H9 (cell line): Measurements from ENCODE around the gene PGBD5. TPM values are rescaled to one million over a fixed set of nuclear protein-coding genes. Genes with fewer than 3 reads are reported as not detected.
A peak's percentile ranks its signal among the peaks of the same experiment; 100 is the strongest.

Experiments used
- DNase-seq: peaks from one replicate; pipeline ENCODE4 v3.0.0-alpha.2; 2017
- H2AFZ ChIP-seq: one replicate; pipeline ENCODE4 v1.6.1; 2013; ENCODE audit warnings: mild to moderate bottlenecking, low read length, control low read depth, moderate library complexity
- H2AK5ac ChIP-seq: 2 replicates; pipeline ENCODE4 v1.6.1; 2013; ENCODE audit warnings: low read length, control low read depth, mixed read lengths; ENCODE audit not compliant: insufficient read length
- H2BK120ac ChIP-seq: one replicate; pipeline ENCODE4 v1.6.1; 2013; ENCODE audit warnings: low read depth, mild to moderate bottlenecking, low read length, control low read depth, inconsistent platforms; ENCODE audit not compliant: poor library complexity, severe bottlenecking
- H2BK12ac ChIP-seq: 2 replicates; pipeline ENCODE4 v1.6.1; 2013; ENCODE audit warnings: low read length, control low read depth, mixed read lengths, low read depth; ENCODE audit not compliant: insufficient read length
- H2BK15ac ChIP-seq: 2 replicates; pipeline ENCODE4 v1.6.1; 2013; ENCODE audit warnings: low read depth, low read length, control low read depth
- H2BK20ac ChIP-seq: one replicate; pipeline ENCODE4 v1.6.1; 2013; ENCODE audit warnings: low read depth, mild to moderate bottlenecking, low read length, control low read depth, inconsistent platforms; ENCODE audit not compliant: poor library complexity, severe bottlenecking
- H2BK5ac ChIP-seq: 2 replicates; pipeline ENCODE4 v1.6.1; 2013; ENCODE audit warnings: low read length, control low read depth, mixed read lengths; ENCODE audit not compliant: insufficient read length
- H3K14ac ChIP-seq: 2 replicates; pipeline ENCODE4 v1.6.1; 2013; ENCODE audit warnings: low read length, control low read depth; ENCODE audit not compliant: insufficient read depth
- H3K18ac ChIP-seq: 2 replicates; pipeline ENCODE4 v1.6.1; 2013; ENCODE audit warnings: low read depth, mild to moderate bottlenecking, mixed read lengths, low read length, control low read depth; ENCODE audit not compliant: insufficient read length
- H3K23ac ChIP-seq: 2 replicates; pipeline ENCODE4 v1.6.1; 2013; ENCODE audit warnings: low read length, control low read depth, mixed read lengths, low read depth; ENCODE audit not compliant: insufficient read length
- H3K23me2 ChIP-seq: 2 replicates; pipeline ENCODE4 v1.6.1; 2013; ENCODE audit warnings: low read depth, mild to moderate bottlenecking, mixed read lengths, low read length, control low read depth; ENCODE audit not compliant: insufficient read length, poor library complexity, severe bottlenecking
- H3K27ac ChIP-seq: 2 replicates; pipeline ENCODE4 v1.5.1; 2013; ENCODE audit warnings: low read length, control low read depth, mixed read lengths, low read depth; ENCODE audit not compliant: insufficient read length
- H3K27me3 ChIP-seq: 2 replicates; pipeline ENCODE4 v1.6.1; 2013; ENCODE audit warnings: low read length, control low read depth, inconsistent platforms; ENCODE audit not compliant: insufficient read depth
- H3K4ac ChIP-seq: 2 replicates; pipeline ENCODE4 v1.6.1; 2013; ENCODE audit warnings: low read depth, mild to moderate bottlenecking, control low read depth, inconsistent platforms, low read length, moderate library complexity
- H3K4me1 ChIP-seq: 2 replicates; pipeline ENCODE4 v1.6.1; 2013; ENCODE audit warnings: low read length, control low read depth, inconsistent platforms; ENCODE audit not compliant: insufficient read depth
- H3K4me2 ChIP-seq: 2 replicates; pipeline ENCODE4 v1.6.1; 2013; ENCODE audit warnings: low read length, control low read depth, mixed read lengths; ENCODE audit not compliant: insufficient read length, insufficient read depth
- H3K56ac ChIP-seq: 2 replicates; pipeline ENCODE4 v1.6.1; 2013; ENCODE audit warnings: low read depth, mild to moderate bottlenecking, mixed read lengths, low read length, control low read depth; ENCODE audit not compliant: insufficient read length
- H3K79me1 ChIP-seq: 2 replicates; pipeline ENCODE4 v1.6.1; 2013; ENCODE audit warnings: low read depth, mild to moderate bottlenecking, moderate library complexity, low read length, control low read depth, inconsistent platforms; ENCODE audit not compliant: insufficient read depth, poor library complexity, severe bottlenecking
- H3K79me2 ChIP-seq: 2 replicates; pipeline ENCODE4 v1.6.1; 2013; ENCODE audit warnings: low read length, control low read depth, inconsistent platforms; ENCODE audit not compliant: insufficient read depth
- H3K9ac ChIP-seq: 2 replicates; pipeline ENCODE4 v1.6.1; 2013; ENCODE audit warnings: low read length, control low read depth, mixed read lengths; ENCODE audit not compliant: insufficient read length; ENCODE audit errors: extremely low read depth
- H3K9me3 ChIP-seq: one replicate; pipeline ENCODE4 v1.6.1; 2013; ENCODE audit warnings: low read depth, low read length, inconsistent platforms; ENCODE audit not compliant: control insufficient read depth
- H3T11ph ChIP-seq: one replicate; pipeline ENCODE4 v1.6.1; 2013; ENCODE audit warnings: mild to moderate bottlenecking, low read length, control low read depth, inconsistent platforms
- H4K20me1 ChIP-seq: one replicate; pipeline ENCODE4 v1.6.1; 2013; ENCODE audit not compliant: control insufficient read depth, insufficient read length, insufficient read depth
- H4K5ac ChIP-seq: 2 replicates; pipeline ENCODE4 v1.6.1; 2013; ENCODE audit warnings: low read depth, mild to moderate bottlenecking, mixed read lengths, low read length, control low read depth; ENCODE audit not compliant: insufficient read length
- H4K8ac ChIP-seq: replicated peaks from 2 replicates; pipeline ENCODE4 v1.6.1; 2013; ENCODE audit warnings: low read length, control low read depth, mixed read lengths, low read depth; ENCODE audit not compliant: insufficient read length
- H4K91ac ChIP-seq: 2 replicates; pipeline ENCODE4 v1.6.1; 2013; ENCODE audit warnings: low read depth, mild to moderate bottlenecking, moderate library complexity, mixed read lengths, low read length, control low read depth; ENCODE audit not compliant: insufficient read length
- H3K27ac Mint-ChIP-seq, 3 experiments: 2 replicates in 2 of 3; 3 replicates in 1 of 3; pipeline ENCODE4 v1.8.0; 2020 to 2021; ENCODE audit warnings: mixed read lengths in 3 of 3, mild to moderate bottlenecking in 1 of 3, moderate library complexity in 1 of 3
- H3K27me3 Mint-ChIP-seq: 2 replicates; pipeline ENCODE4 v1.8.0; 2021; ENCODE audit warnings: low read depth, mild to moderate bottlenecking, moderate library complexity, mixed read lengths
- H3K36me3 Mint-ChIP-seq, 3 experiments: 2 replicates in 2 of 3; 3 replicates in 1 of 3; pipeline ENCODE4 v1.8.0; 2020 to 2021; ENCODE audit warnings: low read depth in 3 of 3, mixed read lengths in 3 of 3; ENCODE audit not compliant: insufficient read depth in 1 of 3
- H3K4me1 Mint-ChIP-seq, 2 experiments: 2 replicates each; pipeline ENCODE4 v1.8.0; 2020; ENCODE audit warnings: mixed read lengths in 2 of 2
- H3K4me3 Mint-ChIP-seq, 2 experiments: 2 replicates in 1 of 2; 3 replicates in 1 of 2; pipeline ENCODE4 v1.8.0; 2020 to 2021; ENCODE audit warnings: mild to moderate bottlenecking in 2 of 2, mixed read lengths in 2 of 2, moderate library complexity in 1 of 2
- H3K9me3 Mint-ChIP-seq, 2 experiments: 2 replicates in 1 of 2; 3 replicates in 1 of 2; pipeline ENCODE4 v1.8.0; 2020; ENCODE audit warnings: mild to moderate bottlenecking in 2 of 2, mixed read lengths in 2 of 2, moderate library complexity in 1 of 2
- WGBS: extraction: QIAGEN DNeasy Blood & Tissue Kit; methylation state at CpG from one replicate; pipeline ENCODE4 v1.1.7; 2013; ENCODE audit warnings: missing lambda C conversion rate, low lambda C conversion rate, mixed read lengths; ENCODE audit not compliant: insufficient read length; ENCODE audit errors: extremely low coverage; 5-methylcytosine and 5-hydroxymethylcytosine counted together
- total RNA-seq: library from RNA; stranded (reverse); gene quantifications from 2 replicates; pipeline ENCODE4 v1.2.1, GENCODE V29; 2021
- TF ChIP-seq, protein P1 (sequence below): fragments of 200-600 bp; sonication (generic); conservative IDR thresholded peaks from 3 replicates; pipeline ENCODE4 v1.8.0; 2021; ENCODE audit warnings: antibody characterized with exemption, mild to moderate bottlenecking

The PGBD5 gene
- total RNA-seq, 1 experiment from 2014 or later: 19.1 TPM

DNA sequence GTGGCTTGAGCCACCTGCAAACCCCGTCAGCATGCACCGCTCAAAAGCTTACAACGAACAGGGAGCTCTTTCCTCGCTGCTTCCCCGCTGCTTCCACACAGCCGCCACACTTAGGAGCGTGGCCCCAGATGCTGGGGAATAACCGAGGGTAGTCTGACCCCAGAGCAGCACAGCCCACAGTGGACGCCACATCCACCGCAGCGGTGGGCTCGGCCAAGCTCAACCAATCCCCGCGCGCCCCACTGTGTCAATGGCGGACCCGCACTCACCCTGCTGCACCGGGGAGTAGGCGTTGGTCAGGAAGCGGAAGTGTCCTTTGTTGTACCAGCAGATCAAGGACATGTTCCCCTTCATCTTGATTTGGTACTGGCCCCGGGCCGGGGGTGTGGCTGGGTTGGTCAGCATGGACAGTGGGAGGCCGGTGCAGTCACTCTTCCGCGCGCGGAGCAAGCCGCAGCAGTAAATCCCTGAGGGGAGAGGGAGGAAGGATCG is 93.5 kb downstream of the PGBD5 start:
- Histone ChIP-seq H3K23me2 (peaks cover 3% of the 10 kb centered on the region), H2BK20ac (no peak overlapping the region), H3K4me2 (peak overlapping the region; percentile 32), H2BK5ac (no peak overlapping the region), H2AK5ac (no peak overlapping the region), H3K9me3 (no peaks in the 10 kb centered on the region), H3K18ac (peak overlapping the region; percentile 55), H3K23ac (no peak overlapping the region), H3T11ph (no peak overlapping the region), H3K4me1 (peaks cover 5% of the 10 kb centered on the region), H2BK120ac (no peak overlapping the region), H3K4ac (no peak overlapping the region), H4K91ac (no peak overlapping the region), H3K27me3 (no peaks in the 10 kb centered on the region), H3K79me2 (no peaks in the 10 kb centered on the region), H4K20me1 (no peaks in the 10 kb centered on the region), H4K5ac (peak overlapping the region; percentile 16), H3K14ac (peak overlapping the region; percentile 79), H4K8ac (no peak overlapping the region), H3K79me1 (no peaks in the 10 kb centered on the region), H2AFZ (no peak overlapping the region), H3K27ac (no peak overlapping the region), H3K9ac (peak overlapping the region; percentile 21), H3K56ac (no peak overlapping the region), H2BK12ac (no peak overlapping the region), H2BK15ac (no peak overlapping the region)
- H3K27me3 Mint-ChIP-seq: no peaks in the 10 kb centered on the region; the same call in 1 of the 2 replicates
- peaks cover 30 to 31% of the 10 kb centered on the region in 2 experiments for H3K4me1 Mint-ChIP-seq
- H3K27ac Mint-ChIP-seq: peak overlapping the region; percentile 70 to 93 (median 93); a peak in 6 of 7 replicates
- TF ChIP-seq, protein P1, sequence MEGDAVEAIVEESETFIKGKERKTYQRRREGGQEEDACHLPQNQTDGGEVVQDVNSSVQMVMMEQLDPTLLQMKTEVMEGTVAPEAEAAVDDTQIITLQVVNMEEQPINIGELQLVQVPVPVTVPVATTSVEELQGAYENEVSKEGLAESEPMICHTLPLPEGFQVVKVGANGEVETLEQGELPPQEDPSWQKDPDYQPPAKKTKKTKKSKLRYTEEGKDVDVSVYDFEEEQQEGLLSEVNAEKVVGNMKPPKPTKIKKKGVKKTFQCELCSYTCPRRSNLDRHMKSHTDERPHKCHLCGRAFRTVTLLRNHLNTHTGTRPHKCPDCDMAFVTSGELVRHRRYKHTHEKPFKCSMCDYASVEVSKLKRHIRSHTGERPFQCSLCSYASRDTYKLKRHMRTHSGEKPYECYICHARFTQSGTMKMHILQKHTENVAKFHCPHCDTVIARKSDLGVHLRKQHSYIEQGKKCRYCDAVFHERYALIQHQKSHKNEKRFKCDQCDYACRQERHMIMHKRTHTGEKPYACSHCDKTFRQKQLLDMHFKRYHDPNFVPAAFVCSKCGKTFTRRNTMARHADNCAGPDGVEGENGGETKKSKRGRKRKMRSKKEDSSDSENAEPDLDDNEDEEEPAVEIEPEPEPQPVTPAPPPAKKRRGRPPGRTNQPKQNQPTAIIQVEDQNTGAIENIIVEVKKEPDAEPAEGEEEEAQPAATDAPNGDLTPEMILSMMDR: no peak
- no peaks in the 10 kb centered on the region for H3K9me3 Mint-ChIP-seq
- DNase-seq: peak; percentile 77
- no CpG with 5 or more reads among the region's 29 CpGs for WGBS
- peaks cover 18 to 22% (median 18%) of the 10 kb centered on the region in 3 experiments; a peak in 6 of 7 replicates for H3K36me3 Mint-ChIP-seq
- peak overlapping the region; percentile 66 to 72 for H3K4me3 Mint-ChIP-seq
